HG03045 (cell line): Measurements from ENCODE around the gene DGKQ.
A peak's percentile ranks its signal among the peaks of the same experiment; 100 is the strongest.
"Not testable (repeated sequence)": the region's sequence is repeated elsewhere in the genome, so short reads cannot be mapped to it uniquely, and the experiment has no call there.

Source experiments
- ATAC-seq: cut with Tn5 transposase; IDR thresholded peaks from one replicate; pipeline ENCODE4 v1.9.1; 2021; ENCODE audit warnings: mild to moderate bottlenecking, moderate library complexity; ENCODE audit not compliant: unreplicated experiment

The DGKQ gene

GRCh38 chr4:1011022-1011665 is 37.8 kb upstream of the DGKQ start, which contains the start of gene FGFRL1:
Gene FGFRL1 (plus strand): TSS chr4:1011626. CDS start chr4:1012486, 860 bp downstream.
- peak; percentile 42 for ATAC-seq

GRCh38 chr4:1010395-1011021 is 37.1 kb upstream of the DGKQ start:
- ATAC-seq: peak; percentile 6

GRCh38 chr4:1009542-1010394 is 36.4 kb upstream of the DGKQ start:
- peak; percentile 41 for ATAC-seq

- peak; percentile 8 for ATAC-seq
These were observed 35.6 kb upstream of the DGKQ start for GRCh38 chr4:1008840-1009541.

GRCh38 chr4:1006856-1007255 is 33.5 kb upstream of the DGKQ start:
- ATAC-seq: no peak

GRCh38 chr4:1004557-1005485 is 31.5 kb upstream of the DGKQ start:
- no peak for ATAC-seq

- ATAC-seq: no peak
These were observed 30.7 kb upstream of the DGKQ start for GRCh38 chr4:1004071-1004418.

- no peak for ATAC-seq
These were observed 30.1 kb upstream of the DGKQ start for GRCh38 chr4:1003271-1004070.

GRCh38 chr4:1002631-1003251 is 29.4 kb upstream of the DGKQ start:
- ATAC-seq: no peak

GRCh38 chr4:1002131-1002630 is 28.8 kb upstream of the DGKQ start:
- ATAC-seq: no peak

GRCh38 chr4:1001561-1002130 is 28.3 kb upstream of the DGKQ start:
- no peak for ATAC-seq

- ATAC-seq: no peak
These were observed 27.4 kb upstream of the DGKQ start for GRCh38 chr4:1000686-1001260.

- ATAC-seq: no peak
These were observed 26.6 kb upstream of the DGKQ start for GRCh38 chr4:999882-1000425.

GRCh38 chr4:999240-999863 is 26.0 kb upstream of the DGKQ start:
- ATAC-seq: not testable (repeated sequence)

GRCh38 chr4:998096-998691 is 24.8 kb upstream of the DGKQ start:
- ATAC-seq: no peak

GRCh38 chr4:997375-998071 is 24.2 kb upstream of the DGKQ start:
- no peak for ATAC-seq
